Myometrial cell (primary cell): ENCODE data around the gene ZNF443. TPM values are rescaled to one million over a fixed set of nuclear protein-coding genes. Genes with fewer than 3 reads are reported as not detected.

Experiments
- total RNA-seq: library from RNA; depleted of rRNA; stranded (reverse); fragments of >200 nt; gene quantifications from 2 replicates; pipeline ENCODE4 v1.2.3, GENCODE V29; 2015

ZNF443 gene
- under 0.01 and 0.35 TPM in 2 replicates for total RNA-seq

DNA sequence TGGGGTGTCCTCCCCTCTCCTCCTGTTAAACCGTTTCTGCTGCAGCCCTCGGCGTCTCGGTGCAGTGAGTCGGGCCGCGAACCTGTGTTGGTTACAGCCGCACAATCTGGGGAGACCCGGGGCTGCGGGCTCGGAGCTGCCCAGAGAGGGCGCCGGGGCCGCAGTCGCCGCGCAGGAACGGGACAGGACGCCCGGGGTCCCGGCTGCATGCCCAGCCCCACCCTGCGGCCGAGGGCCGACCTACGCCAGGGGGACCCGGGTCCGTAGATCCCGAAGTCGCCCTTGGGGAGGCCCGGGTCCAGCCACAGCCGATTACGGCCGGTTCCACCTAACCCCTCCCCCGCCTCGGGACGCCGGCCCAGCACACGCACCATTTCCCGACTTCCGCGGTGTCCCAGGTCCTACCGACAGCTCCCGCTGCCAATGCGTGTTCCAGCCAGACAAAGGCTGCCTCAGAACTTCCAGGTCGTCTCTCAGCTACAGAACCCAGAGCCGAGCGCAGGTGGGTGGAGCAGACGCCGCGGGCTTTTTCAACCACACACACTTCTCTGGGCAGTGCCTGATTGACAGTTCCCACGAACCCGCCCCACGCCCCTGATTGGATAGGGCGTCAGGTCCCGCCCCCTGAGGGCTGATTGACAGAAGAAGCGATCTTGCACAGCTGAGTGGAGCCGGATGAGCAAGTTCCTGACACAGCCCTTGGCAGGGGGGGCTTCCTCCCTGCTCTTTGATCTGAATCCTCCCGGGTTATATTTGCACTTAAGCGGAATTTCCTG lies at the start of gene ZNF443:
Gene ZNF443, minus strand, starts transcription at position 481 of the 776 bp plus-strand sequence. Its CDS starts 107 bp downstream, at position 374.

DNA sequence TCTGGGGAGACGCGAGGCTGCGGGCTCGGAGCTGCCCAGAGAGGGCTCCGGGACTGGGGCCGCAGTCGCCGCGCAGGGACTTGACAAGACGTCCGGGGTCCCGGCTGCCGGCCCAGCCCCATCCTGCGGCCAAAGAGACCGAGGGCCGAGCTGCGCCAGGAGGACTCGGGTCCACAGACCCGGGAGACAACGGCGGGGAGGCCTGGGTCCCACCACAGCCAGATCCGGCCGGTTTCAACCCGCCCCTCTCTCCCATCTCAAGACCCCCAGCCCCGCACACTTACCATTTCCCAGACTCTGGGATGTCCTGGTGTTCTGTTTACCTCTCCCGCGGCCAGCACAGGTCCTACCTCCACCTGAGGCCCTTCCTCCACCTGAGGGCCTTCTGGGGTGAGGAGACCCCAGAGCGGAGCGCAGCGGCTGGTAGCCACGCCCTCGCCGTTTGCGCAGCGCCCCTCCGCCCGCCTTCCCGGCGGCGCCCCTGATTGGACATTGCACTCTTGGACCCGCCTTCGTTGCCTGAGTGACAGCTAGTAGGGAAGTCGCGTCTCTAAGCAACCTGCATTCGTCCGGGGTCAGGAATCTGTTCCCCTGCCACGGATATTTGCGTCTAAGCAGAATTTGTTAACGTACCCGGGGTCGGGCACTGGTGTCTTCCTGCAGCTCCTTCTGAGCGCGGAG lies 43.7 kb upstream of the ZNF443 start, which contains the start of gene ZNF709:
Gene ZNF709, minus strand, starts transcription at position 446 of the 681 bp plus-strand sequence. Its CDS starts 159 bp downstream, at position 287.

DNA sequence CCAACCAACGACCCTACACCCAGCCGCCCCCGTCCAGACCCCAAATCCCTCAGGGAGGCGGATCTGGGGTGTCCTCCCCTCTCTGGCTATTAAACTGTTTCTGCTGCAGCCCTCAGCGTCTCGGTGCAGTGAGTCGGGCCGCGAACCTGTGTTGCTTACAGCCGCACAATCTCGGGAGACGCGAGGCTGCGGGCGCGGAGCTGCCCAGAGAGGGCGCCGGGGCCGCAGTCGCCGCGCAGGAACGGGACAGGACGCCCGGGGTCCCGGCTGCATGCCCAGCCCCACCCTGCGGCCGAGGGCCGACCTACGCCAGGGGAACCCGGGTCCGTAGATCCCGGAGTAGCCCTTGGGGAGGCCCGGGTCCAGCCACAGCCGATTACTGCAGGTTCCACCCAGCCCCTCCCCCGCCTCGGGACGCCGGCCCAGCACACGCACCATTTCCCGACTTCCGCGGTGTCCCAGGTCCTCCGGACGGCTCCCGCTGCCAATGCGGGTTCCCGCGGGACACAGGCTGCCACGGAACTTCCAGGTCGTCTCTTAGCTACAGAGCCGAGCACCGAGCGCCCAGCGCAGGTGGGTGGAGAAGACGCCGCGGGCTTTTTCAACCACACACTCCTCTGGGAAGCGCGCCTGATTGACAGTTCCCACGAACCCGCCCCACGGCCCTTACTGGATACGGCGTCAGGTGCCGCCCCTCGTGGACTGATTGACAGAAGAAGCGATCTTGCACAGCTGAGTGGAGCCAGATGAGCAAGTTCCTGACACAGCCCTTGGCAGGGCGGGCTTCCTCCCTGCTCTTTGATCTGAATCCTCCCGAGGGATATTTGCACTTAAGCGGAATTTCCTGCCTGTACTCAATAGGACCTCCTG lies 40.0 kb downstream of the ZNF443 start, which contains the start of gene ZNF799:
Gene ZNF799, minus strand, starts transcription at position 639 of the 870 bp plus-strand sequence. Its CDS starts 201 bp downstream, at position 438.

Other genes with a start within 250 kb of the ZNF443 start
- 2.8 and 4.6 TPM in 2 replicates for gene ZNF44, start 146.1 kb downstream of the ZNF443 start, total RNA-seq
- 0.71 and 2.6 TPM in 2 replicates for gene ZNF563, start 107.4 kb downstream of the ZNF443 start, total RNA-seq
- 0.53 and 0.86 TPM in 2 replicates for gene ZNF442, start 75.3 kb downstream of the ZNF443 start, total RNA-seq
- 0.71 and 1.2 TPM in 2 replicates for gene ZNF799, start 39.8 kb downstream of the ZNF443 start, total RNA-seq
- gene ZNF709, start 43.8 kb upstream of the ZNF443 start, total RNA-seq = 0.71 and 1.7 TPM in 2 replicates
- gene ZNF564, start 110.5 kb upstream of the ZNF443 start, total RNA-seq = 2.3 and 3.5 TPM in 2 replicates
- gene ZNF490, start 169.8 kb upstream of the ZNF443 start, total RNA-seq = 2.3 and 6.4 TPM in 2 replicates
- 5.2 and 9.7 TPM in 2 replicates for gene ZNF791, start 169.9 kb upstream of the ZNF443 start, total RNA-seq
- gene MAN2B1, start 225.7 kb upstream of the ZNF443 start, total RNA-seq = 56.2 and 63.1 TPM in 2 replicates
- 5.3 and 15.0 TPM in 2 replicates for gene WDR83, start 225.8 kb upstream of the ZNF443 start, total RNA-seq
- 65.9 and 89.4 TPM in 2 replicates for gene DHPS, start 240.9 kb upstream of the ZNF443 start, total RNA-seq
- not detected in 2 replicates for gene GNG14, start 247.0 kb upstream of the ZNF443 start, total RNA-seq